Superior temporal gyrus (tissue), 1 donor: ENCODE results near the gene RGS5.

Experiments
- DNase-seq: peaks from one replicate; pipeline ENCODE4 v3.0.0-alpha.2; 2016; ENCODE audit errors: extremely low spot score

The RGS5 gene

GRCh38 chr1:163145435-163145834 lies 57.3 kb downstream of the RGS5 start:
- no peak for DNase-seq

GRCh38 chr1:163144418-163144817 lies 58.3 kb downstream of the RGS5 start:
- DNase-seq, result no peak

GRCh38 chr1:163142152-163142551 lies 60.6 kb downstream of the RGS5 start:
- no peak for DNase-seq

- no peak for DNase-seq
These were observed 61.2 kb downstream of the RGS5 start for GRCh38 chr1:163141556-163141955.

GRCh38 chr1:163137556-163138265 lies 65.0 kb downstream of the RGS5 start:
- no peak for DNase-seq

- DNase-seq, result no peak
These were observed 70.7 kb downstream of the RGS5 start for GRCh38 chr1:163131981-163132380.

GRCh38 chr1:163130225-163130856 lies 72.4 kb downstream of the RGS5 start:
- no peak for DNase-seq

GRCh38 chr1:163128282-163128681 lies 74.4 kb downstream of the RGS5 start:
- DNase-seq, result no peak

GRCh38 chr1:163124812-163125211 lies 77.9 kb downstream of the RGS5 start:
- DNase-seq, result no peak

GRCh38 chr1:163120372-163120771 lies 82.3 kb downstream of the RGS5 start:
- DNase-seq, result no peak

- no peak for DNase-seq
These were observed 83.0 kb downstream of the RGS5 start for GRCh38 chr1:163119707-163120106.

GRCh38 chr1:163115887-163116286 lies 86.8 kb downstream of the RGS5 start:
- no peak for DNase-seq

GRCh38 chr1:163107655-163108054 lies 95.1 kb downstream of the RGS5 start:
- DNase-seq, result no peak

- DNase-seq, result no peak
These were observed 96.2 kb downstream of the RGS5 start for GRCh38 chr1:163106364-163106987.

- no peak for DNase-seq
These were observed 98.2 kb downstream of the RGS5 start for GRCh38 chr1:163104385-163105099.

- DNase-seq, result no peak
These were observed 100.1 kb downstream of the RGS5 start for GRCh38 chr1:163102590-163102989.

GRCh38 chr1:163095213-163095612 lies 107.5 kb downstream of the RGS5 start:
- DNase-seq, result no peak

- no peak for DNase-seq
These were observed 108.1 kb downstream of the RGS5 start for GRCh38 chr1:163094589-163094988.

GRCh38 chr1:163094182-163094581 lies 108.5 kb downstream of the RGS5 start:
- no peak for DNase-seq

- no peak for DNase-seq
These were observed 109.1 kb downstream of the RGS5 start for GRCh38 chr1:163093579-163093978.

- DNase-seq, result no peak
These were observed 109.5 kb downstream of the RGS5 start for GRCh38 chr1:163093169-163093568.
